ENCODE data around the gene KLB.
"Not testable (repeated sequence)": the region's sequence is repeated elsewhere in the genome, so short reads cannot be mapped to it uniquely, and the experiment has no call there.

Gene KLB

DNA sequence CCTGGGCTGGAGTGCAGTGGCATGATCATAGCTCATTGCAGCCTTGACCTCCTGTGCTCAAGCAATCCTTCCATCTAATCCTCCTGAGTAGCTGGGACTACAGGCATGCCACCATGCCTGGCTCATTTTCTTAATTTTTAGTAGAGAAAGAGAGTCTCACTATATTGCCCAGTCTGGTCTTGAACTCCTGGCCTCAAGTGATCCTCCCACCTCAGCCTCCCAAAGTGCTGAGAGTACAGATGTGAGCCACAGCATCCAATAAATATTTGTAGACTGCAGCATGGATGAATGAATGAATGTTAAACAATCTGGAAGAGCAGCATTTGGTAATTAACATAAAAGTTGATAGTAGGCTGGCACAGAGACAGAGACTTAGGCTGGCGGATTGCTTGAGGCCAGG lies 20.0 kb downstream of the KLB start:
- DNase-seq (ENCODE audit: low read depth) = no peak

DNA sequence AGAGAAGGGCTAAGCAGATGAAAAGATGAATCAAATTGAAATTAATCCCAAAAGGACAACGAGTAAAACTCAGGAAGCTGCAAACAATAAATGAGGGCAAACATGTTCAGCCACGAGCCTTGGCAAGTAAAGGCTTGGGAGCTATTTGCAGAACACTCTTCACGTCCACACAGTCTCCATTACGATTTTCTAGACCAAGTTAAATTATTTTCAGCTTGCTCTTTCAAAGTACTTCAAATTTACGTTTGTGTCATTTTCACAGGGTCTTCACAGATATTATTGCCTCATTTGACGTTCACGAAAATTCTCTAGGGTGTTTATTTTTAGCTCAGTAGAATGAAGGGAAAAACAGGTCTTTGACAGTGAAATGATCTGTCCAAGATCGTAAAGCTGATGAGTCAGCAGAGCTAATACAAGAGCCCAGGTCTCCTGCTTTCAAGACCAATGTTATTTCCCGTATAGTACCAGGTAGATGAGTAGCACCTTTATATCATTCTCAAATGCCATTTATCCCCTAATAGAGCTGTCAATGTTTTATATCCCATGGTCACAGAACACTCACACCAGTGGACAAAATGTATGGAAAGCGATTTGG lies 20.9 kb downstream of the KLB start:
- DNase-seq (ENCODE audit: low read depth) = no peak

DNA sequence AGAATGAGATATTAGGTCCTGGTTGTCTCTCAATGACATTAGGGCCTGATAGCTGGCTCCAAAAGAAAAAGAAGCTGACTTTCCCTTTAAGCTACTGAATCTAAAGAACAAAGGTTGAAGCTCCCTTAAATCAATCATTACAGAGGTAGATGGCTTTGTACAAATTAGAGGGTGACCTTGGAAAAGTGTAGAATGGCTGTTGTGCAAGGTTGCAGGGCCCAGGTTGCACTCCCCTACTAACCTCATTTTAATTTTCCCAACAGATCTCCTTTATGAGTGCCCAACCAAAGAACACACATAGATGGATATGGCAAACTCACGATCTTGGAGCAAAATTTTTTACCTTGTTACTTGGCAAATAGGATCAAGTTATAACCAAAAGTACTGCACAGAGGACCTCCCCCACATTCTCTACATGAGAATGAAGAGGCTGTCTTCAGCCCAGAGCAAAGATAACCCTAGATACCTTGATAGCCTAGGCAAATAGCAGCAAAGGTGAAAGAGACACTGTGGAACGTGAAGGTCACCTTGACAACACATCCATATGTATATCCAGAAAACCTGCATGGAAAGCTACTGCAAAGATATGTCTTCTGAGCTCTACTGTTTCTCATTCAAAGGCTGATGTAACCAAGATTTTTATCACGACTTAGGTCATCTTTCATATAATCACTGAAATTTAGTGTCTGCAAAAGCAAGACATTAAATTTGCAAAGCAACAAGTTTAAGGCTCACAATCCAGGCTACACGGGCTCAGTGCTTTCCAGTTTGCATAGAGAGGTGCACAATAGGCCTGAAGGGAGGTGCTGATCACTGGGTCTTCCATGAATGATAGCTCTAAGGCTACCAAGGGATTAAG lies 23.0 kb downstream of the KLB start:
- DNase-seq (ENCODE audit: low read depth) = no peak

DNA sequence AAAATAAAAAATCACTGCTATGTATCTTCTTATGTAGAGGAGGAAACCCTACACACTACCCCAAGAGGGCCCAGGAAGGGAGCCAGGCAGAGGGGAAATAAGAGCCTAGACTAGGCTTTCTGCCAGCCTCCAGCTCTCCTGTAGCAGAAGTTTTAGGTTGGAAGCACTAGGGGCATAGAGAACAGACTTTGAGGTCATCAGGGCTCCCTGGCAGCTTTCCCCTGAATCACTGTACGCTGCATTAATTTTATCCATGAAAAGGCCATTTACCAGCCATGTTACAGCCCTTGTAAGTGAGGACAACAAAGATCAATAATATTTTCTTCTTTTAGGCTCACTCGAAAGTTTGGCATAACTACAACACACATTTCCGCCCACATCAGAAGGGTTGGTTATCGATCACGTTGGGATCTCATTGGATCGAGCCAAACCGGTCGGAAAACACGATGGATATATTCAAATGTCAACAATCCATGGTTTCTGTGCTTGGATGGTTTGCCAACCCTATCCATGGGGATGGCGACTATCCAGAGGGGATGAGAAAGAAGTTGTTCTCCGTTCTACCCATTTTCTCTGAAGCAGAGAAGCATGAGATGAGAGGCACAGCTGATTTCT lies 27.3 kb downstream of the KLB start:
- no peak for DNase-seq (ENCODE audit: low read depth)

DNA sequence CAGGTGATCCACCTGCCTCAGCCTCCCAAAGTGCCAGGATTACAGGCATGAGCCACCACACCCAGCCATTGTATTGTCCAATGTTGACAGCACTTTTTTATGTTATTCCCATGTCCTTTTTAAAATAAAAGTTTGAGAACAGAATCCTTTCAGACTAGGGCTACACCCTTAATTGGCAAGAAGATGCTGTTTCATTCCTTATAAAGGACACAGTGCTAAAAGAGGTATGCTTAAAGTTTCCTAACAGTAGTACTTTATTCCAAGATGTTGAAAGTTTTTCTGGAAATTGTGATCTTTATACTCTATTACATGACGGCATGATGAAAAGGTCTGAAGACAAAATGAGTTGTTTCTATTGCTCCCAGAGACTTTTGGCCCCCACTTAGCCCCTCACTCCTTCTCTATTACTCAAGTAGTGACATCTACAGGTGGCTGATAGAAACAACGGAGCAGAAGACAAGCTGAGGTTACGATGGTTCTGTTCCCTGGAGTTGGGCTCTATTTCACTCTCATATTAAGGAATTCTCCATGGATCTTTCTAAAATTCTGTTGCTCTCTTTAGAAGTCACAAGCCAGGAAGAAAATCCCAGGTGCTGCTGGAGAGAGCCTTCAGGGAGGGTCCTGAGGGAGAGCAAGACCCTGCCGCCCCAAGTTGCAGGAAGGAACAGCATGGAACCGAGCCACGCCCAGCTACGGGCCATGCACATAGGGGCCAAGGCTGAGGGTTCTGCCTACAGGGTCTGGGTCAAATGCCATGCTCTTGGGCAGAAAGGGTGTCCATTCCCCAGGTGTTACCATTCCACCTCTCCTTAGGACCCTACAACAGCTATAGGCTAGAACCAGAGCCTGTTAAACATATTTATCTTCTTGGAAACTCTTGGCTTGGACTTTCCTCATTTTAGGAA lies 29.2 kb downstream of the KLB start:
- DNase-seq (ENCODE audit: low read depth) = no peak

DNA sequence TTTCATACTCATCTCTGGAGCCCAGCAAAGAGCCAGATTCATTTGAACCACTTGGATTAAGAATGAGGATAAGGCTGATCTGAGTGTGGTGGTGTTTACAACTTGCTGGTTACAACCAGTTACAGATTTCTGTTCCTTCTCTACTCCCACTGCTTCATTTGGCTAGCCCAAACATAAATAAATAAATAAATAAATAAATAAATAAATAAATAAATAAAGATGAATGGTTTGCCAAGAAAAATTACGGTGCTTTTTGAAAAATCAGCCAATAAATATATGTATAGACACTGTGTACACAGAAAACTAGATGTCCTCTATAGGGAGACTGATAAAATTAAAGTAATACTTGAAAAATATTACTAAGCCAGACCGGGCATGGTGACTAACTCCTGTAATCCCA lies 34.9 kb downstream of the KLB start:
- DNase-seq (ENCODE audit: low read depth) = no peak

DNA sequence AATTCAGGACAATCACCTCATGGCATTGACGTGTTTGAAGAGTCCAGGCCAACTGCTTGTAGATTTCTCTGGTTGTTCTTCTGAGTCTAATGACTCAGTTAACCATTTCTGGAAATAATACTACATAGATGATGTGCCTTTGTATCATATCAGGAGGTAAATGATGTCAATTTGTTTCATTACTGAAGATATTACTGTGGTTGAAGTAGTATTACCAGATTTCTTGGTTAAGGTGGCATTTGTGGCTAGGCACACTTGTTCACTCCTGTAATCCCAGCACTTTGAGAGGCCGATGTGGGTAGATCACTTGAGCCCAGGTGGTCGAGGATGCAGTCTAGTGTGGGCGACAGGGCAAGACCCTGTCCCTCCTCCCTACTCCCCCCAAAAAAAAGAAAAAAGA lies 36.3 kb downstream of the KLB start:
- DNase-seq (ENCODE audit: low read depth) = no peak

DNA sequence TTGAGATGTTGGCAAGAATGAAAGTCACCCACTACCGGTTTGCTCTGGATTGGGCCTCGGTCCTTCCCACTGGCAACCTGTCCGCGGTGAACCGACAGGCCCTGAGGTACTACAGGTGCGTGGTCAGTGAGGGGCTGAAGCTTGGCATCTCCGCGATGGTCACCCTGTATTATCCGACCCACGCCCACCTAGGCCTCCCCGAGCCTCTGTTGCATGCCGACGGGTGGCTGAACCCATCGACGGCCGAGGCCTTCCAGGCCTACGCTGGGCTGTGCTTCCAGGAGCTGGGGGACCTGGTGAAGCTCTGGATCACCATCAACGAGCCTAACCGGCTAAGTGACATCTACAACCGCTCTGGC lies 39.7 kb downstream of the KLB start:
- DNase-seq (ENCODE audit: low read depth) = no peak

DNA sequence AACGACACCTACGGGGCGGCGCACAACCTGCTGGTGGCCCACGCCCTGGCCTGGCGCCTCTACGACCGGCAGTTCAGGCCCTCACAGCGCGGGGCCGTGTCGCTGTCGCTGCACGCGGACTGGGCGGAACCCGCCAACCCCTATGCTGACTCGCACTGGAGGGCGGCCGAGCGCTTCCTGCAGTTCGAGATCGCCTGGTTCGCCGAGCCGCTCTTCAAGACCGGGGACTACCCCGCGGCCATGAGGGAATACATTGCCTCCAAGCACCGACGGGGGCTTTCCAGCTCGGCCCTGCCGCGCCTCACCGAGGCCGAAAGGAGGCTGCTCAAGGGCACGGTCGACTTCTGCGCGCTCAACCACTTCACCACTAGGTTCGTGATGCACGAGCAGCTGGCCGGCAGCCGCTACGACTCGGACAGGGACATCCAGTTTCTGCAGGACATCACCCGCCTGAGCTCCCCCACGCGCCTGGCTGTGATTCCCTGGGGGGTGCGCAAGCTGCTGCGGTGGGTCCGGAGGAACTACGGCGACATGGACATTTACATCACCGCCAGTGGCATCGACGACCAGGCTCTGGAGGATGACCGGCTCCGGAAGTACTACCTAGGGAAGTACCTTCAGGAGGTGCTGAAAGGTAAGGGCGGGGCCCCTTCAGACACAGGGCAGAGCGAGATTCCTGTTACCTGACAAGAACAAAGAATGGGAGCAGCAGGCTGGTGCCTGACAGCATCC lies 40.3 kb downstream of the KLB start:
- DNase-seq (ENCODE audit: low read depth) = no peak

DNA sequence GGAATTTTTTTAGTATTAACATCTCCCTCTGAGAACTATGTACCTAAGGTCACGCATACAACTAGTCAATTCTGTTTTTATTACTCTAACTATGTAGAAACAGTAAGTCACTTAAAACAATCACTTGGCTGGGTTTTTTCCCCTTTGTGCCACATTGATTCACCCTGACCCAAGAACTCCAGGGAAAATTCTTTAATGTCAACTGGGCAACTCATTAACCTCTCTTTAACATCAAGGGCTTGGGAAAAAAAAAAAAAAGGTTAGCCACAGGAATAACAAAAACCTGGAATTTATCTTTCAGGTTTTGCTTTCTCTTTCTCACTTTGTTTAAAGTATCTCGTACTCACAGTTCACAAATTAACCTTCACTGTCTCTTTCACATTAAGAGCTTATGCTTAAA lies 43.9 kb downstream of the KLB start:
- no peak for DNase-seq (ENCODE audit: low read depth)

DNA sequence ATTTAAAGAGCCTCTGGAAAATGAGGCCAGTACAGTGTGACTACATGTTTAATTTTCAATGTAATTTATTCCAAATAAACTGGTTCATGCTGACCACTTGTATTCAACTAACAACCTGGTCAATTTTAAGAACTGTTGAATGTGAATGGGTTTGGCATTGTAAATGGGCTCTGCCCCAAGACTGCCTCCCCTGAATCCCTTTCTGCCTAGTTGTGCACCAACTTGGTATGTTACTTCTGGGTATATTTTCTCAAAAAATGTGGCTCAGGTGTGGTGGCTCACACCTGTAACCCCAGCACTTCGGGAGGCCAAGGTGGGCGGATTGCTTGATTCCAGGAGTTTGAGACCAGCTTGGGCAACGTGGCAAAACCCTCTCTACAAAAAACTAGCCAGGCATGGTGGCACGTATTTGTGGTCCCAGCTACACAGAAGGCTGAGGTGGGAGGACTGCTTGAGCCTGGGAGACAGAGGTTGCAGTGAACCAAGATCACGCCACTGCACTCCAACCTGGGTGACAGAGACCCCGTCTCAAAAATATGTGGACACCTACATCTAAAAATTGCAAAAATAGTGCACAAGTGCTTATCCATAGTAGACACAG lies 44.8 kb downstream of the KLB start:
- DNase-seq (ENCODE audit: low read depth) = no peak

DNA sequence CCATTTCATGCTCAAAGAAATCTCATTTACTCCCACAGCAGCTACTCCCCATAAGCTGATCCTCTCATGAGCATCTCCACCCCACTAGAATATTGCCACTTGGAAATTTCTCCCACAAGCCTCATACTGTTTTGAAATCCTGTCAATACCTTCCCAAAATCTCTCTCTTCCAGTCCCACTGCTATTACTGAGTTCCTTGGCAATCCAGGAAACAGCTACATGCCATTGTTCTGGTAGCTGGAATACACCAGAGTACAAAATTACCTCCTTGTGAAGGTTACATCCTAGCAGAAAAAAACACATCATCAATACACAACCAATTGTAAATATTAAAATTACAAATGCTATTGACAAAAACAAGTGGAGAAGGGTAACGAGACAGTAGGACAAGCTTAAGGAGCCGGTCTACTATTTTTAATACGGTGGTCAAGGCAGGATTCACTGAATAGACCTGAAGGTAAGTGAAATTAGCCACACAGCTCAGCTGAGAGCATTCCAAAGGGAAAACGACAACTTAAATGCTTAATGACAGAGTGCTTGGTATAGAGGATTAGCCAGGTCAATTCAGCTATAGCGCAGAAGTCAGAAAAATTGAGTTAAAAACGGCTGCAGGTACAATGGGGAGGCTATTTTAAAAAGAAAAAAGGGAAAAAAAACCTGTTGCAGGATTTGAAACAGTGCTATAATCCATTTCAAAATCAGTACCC lies 45.6 kb downstream of the KLB start:
- no peak for DNase-seq (ENCODE audit: low read depth)

DNA sequence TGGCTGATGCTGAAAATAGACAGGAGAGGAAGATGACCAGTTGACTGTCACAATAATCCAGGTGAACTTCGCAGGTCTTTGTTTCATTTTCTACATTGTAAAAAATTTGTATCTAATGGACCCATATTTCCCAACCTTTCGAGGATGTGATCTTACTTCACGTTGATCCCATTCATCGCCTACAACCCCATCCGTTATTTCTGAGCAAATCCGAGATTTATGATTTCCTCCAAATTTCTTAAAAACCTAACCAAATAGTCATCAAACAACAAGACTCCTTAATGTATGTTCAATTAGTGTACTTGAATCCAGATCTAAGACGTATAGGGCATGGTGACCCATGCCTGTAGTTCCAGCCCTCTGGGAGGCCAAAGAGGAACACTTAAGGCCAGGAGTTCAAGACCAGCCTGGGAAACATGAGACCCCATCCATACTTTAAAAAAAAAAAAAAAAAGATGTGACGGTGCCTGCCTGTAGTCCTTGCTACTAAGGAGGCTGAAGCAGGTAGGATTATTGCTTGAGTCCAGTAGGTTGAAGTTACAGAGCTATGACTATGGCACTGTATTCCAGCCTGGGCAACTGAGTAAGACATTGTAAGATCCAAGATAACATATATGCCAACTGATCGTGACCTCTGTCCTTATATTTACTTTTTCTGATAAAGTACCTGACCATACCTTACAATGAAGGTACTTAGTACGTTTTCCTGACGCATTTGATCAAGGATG lies 46.3 kb downstream of the KLB start:
- no peak for DNase-seq (ENCODE audit: low read depth)

DNA sequence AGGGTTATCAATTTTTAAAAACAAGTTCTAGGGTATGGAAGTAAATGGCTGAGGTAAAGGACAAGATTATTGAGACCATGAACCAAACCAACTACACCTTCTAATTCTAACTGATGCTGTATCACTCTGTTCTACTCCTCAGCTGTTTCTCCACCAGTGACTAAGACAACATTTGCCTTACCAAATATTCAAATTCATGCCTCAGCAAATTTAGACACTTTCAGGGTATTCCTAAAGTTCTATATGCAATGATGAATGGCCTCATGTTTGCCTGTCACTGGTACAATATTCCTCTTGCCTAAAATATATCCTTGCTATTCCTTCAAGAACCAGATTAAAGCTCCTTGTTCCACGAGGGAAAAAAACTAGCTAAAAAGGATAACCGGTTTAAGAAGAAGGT lies 47.0 kb downstream of the KLB start:
- no peak for DNase-seq (ENCODE audit: low read depth)

DNA sequence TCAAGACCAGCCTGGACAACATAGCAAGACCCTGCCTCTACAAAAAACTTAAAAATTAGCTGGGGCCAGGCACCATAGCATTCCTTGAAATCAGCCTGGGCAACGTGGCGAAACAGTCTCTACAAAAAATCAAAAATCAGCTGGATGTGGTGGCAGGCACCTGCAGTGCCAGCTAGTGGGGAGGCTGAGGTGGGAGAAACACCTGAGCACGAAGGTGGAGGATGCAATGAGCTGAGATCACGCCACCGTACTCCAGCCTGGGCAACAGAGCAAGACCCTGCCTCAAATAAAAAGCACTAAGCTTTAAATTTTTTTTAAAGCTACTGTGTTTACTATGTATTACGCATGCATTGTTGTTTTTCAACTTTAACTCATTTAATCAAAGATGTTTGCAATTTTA lies 48.8 kb downstream of the KLB start:
- DNase-seq (ENCODE audit: low read depth) = no peak

DNA sequence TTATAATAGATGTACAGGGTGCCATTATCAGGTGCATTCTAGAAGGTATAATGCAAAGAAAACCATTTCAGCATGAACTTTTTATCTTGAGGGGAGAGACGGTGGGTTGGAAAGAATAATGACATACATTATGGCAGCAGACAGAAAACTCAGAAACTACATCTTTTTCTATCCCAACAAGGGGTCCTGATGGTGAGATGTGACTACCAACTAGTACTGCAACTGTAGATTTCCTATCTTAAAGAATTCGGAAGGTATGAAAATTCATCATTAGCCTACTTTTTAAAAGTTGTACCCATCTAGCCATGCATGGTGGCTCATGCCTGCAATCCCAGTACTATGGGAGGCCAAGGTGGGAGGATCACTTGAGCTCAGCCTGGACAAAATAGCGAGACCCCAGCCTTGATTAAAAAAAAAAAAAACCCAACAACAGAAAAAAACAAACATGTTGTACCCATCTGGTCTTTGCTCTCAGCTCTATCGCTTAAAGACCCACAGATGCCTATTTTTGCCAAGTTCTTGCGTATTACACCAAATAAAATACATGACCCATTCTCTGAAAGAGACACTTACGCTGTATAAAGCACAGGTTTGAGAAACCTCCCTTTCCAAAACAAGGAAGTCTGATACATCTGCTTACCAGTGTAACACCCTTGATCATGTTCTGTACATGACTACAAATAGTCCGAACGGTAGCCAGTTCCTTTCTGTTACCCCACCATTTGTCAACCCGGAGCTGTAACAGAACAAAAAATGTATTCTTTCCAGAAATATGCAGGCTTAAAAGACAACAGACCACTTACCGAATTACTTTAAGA lies 50.4 kb downstream of the KLB start:
- no peak for DNase-seq (ENCODE audit: low read depth)

DNA sequence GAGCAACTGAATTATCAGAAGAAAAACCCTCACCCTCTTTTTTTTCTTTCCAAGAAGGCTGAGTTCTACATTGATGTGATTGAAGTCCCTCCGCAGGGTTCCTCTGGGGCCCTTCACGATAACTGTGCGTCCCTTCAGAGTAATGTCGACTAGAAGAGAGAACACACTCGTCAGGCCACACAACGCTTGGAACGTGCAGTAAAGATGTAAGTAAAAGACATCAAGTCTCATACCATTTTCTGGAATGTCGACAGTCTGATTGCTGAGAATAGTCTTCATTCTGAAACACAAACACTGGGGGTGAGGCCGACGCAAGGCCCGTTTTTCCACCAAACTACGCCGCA lies 51.4 kb downstream of the KLB start:
- DNase-seq (ENCODE audit: low read depth) = not testable (repeated sequence)

DNA sequence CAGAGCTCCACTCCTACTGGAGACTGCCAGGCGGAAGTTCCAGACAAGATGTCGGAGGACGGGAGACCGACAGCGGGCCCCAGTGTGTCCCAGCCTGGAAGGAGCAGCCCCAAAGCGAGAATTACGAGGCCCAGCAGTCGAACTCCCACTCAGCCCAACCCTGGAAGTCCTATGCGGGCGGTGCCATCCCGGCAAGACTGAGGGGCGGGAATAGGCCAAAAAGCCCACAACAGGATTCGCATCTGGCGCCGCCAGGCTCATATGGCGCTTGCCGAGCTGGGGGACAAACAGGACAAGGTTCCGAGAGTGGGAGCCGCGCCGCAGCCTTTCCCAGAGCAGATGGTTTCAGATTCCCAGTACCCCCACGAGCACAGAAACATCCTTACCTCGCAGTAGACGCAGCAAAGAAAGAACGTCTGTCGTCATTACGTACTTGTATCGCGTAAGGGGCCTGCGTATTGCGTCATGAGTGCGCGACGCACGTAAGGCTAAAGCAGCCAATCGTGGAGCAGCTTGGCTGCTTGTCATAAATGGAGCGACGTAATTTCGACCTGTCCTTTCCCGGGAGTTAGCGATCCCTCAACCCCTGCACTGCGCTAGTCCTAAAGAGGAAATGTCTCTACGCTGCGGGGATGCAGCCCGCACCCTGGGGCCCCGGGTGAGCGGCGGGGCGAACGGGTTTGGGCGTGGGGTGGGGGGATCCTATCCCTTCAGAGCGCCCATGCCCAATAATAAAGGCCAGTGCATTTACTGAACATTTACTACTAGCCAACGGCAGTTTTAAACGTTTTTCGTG lies 52.0 kb downstream of the KLB start, which contains the start of the genes LIAS and RPL9:
Gene LIAS, plus strand, starts transcription at position 552 of the 796 bp plus-strand sequence. Its CDS starts 62 bp downstream, at position 614.
Gene RPL9, minus strand, starts transcription at position 418 of the 796 bp plus-strand sequence. CDS start 483 bp downstream, outside the sequence.
- DNase-seq (ENCODE audit: low read depth) = peak; percentile 99

All from non-pigmented ciliary epithelial cell (primary cell).